SKM-1 (cell line): Measurements from ENCODE around the gene RILPL1.
"Not testable (repeated sequence)": the region's sequence is repeated elsewhere in the genome, so short reads cannot be mapped to it uniquely, and the experiment has no call there.

Source experiments
- DNase-seq: peaks from one replicate; lab custom pipeline; 2025; ENCODE audit not compliant: unreplicated experiment; lab: John Stamatoyannopoulos, UW

The RILPL1 gene

GRCh38 chr12:123469978-123470377, 63.5 kb downstream of the RILPL1 start:
- no peak for DNase-seq

- no peak for DNase-seq
These were observed 64.7 kb downstream of the RILPL1 start for GRCh38 chr12:123468786-123469185.

- DNase-seq, result no peak
These were observed 68.4 kb downstream of the RILPL1 start for GRCh38 chr12:123465084-123465483.

GRCh38 chr12:123463174-123463573, 70.3 kb downstream of the RILPL1 start:
- not testable (repeated sequence) for DNase-seq

GRCh38 chr12:123457980-123458779, 75.3 kb downstream of the RILPL1 start, which contains the start of gene SNRNP35:
SNRNP35 (plus strand) TSS chr12:123458139; CDS start chr12:123465541, 7,402 bp downstream.
- peak; percentile 15 for DNase-seq

DNA sequence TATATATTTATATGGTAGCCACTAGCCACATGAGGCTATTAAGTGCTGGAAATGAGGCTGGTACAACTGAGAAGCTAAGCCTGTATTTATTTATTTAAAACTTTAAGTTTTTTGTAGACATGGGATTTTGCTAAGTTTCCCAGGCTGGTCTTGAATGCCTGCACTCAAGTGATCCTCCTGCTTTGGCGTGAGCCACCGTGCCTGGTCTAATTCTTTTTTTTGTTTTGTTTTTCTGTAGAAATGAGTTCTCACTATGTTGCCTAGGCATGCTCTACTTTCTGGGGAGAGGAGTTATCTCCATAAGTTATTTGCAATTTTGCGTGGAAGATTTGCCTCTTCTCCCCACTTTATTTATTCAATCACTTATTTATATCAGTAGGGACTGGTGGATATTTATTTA, 80.4 kb downstream of the RILPL1 start:
- DNase-seq, result no peak

- DNase-seq, result not testable (repeated sequence)
These were observed 81.3 kb downstream of the RILPL1 start for GRCh38 chr12:123452276-123452550.

DNA sequence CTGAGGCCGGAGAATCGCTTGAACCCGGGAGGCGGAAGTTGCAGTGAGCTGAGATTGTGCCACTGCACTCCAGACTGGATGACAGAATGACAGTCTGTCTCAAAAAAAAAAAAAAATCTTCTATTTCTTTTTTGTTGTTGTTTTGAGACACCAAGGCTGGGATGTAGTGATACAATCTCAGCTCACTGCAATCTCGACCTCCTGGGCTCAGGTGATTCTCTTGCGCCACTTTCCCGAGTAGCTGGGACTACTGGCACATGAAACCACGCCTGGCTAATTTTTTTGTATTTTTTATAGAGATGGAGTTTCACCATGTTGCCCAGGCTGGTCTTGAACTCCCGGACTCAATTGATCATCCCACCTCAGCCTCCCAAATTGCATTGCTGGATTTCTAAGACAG, 82.9 kb downstream of the RILPL1 start:
- DNase-seq, result no peak

- no peak for DNase-seq
These were observed 83.7 kb downstream of the RILPL1 start for GRCh38 chr12:123449856-123450255.

DNA sequence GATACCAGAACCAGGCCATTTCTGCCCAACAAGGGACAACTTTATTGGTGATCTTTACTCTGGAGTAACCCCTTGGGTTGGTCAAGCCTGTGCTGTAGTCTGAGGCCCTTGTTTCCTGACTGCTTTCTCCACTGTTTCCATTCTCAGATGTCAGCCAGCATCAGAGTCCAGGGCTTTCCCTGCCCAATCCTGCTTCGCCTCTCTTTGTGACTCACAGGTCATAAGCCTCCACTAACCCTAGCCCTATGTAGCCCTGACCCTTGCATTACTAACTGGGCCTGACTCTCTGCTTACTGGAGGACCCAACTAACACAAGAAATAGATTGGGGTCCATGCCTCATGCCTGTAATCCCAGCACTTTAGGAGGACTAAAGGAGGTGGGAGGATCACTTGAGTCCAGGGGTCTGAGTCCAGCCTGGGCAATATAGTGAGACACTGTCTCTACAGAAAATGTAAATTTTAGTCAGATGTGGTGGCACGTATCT, 84.2 kb downstream of the RILPL1 start:
- DNase-seq, result no peak

GRCh38 chr12:123446333-123446713, 87.2 kb downstream of the RILPL1 start:
- no peak for DNase-seq

DNA sequence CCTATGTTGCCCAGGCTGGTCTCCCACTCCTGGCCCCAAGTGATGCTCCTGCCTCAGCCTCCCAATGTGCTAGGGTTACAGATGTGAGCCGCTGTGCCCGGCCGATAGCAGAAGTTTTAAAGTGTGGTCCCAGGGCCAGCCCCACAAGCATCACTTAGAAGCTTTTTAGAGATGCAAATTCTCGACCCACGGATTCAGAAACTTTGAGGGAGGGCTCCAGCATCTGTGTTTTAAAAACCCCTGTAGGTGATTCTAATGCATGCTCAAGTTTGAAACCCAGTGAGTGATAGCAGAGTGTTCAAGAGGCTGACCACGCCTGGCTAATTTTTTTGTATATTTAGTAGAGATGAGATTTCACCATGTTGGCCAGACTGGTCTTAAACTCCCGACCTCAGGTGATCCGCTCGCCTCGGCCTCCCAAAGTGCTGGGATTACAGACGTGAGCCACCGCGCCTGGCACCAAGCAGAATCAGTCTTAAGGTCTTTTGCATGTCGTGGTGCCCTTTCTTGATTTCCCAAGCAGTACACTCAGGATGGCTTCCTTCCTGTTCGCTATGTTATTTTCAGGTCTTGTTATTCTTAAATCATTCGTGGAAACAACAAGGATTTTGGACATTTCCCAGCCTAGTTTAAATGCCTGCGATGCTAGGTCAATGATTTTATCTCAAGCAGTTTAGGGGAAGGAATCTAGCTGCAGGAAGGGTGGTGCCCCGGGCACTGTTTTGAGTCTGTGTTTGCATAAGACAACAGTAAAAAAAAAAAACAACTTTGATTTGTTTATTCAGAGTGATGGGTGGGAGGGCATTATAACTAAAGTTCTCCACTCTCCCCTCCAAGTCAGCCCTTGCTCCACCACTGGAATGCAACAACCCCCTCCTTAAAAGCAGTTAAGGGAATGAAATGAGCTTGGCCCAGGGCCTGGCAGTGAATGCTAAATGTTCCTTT, 87.9 kb downstream of the RILPL1 start:
- no peak for DNase-seq

- DNase-seq, result no peak
These were observed 89.2 kb downstream of the RILPL1 start for GRCh38 chr12:123444092-123445026.

- peak; percentile 12 for DNase-seq
These were observed 90.7 kb downstream of the RILPL1 start for GRCh38 chr12:123442774-123443173.

DNA sequence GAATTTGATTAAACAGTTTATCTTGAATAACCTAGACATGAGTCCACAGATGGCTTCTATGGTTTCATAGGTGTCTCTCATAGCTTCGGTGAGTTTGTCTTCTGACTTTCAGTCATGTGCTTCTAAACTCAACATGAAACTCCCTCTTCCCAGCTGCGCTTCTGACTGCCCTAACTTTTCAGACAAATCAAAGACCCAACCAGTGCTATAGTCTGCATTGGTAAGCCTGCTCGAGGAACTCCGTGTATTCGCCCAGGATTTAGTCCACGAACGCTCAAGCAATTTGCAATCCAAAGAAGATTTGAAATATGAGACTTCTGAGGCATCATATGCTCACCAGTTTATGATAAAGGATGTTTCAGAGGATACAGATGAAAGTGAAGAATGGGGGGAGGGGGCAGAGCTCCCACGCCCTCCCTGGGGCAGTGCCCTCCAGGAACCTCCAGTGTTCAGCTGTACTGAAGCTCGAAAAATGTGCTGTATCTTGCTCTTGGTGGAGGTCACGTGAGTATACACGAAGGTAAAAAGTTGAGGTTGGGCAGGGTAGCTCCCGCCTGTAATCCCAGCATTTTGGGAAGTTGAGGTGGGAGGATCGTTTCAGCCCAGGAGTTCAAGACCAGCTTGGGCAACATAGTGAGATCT, 91.9 kb downstream of the RILPL1 start:
- no peak for DNase-seq

DNA sequence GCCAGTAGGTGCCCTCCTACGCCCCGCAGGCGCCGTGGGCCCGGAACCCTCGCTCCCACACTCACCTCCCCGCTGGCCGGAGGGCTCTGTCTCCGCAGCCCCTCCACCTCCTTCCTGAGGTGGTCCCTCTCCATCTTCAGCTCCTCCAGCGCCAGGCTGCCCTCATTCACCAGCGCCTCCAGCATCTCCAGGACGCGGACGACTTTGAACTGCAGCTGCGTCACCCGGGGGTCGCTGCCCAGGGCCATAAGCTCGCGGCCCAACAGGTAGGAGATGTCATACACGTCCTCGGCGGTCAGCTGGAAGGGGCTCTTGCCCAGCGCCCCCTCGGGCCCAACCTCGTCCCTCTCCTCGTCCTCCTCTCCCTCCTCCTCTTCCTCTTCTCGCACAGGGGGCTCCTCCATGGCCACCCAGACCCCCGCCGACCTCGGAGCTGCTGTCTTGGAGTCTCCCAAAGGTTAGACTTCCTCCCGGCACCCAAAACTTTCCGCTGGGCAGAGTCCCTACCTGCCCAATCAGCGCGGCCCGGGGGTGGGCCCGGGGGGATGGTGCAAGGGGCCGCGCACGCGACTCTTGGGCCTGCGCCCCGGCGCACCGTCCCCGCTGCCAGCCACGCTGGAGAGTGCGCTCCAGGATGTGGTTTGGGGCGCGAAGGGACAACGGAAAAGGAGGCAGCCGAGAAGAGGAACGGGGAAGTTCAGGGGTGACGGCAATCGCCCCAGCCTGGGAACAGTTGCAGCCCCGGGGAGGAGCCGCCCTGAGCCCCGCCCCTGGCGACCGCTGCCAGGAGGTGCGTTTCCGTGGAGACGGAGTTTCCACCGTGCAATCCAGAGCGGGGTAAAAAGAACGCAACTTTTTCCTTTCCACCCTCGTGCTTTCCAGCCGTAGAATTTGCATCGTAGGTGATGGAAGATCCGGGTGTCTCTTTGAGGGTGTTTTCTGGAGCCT, 97.2 kb downstream of the RILPL1 start, which contains the start of gene RILPL2:
Gene RILPL2 (minus strand): TSS at position 668 of the 948 bp plus-strand sequence. CDS start 264 bp downstream, at position 404.
- DNase-seq, result peak; percentile 70

DNA sequence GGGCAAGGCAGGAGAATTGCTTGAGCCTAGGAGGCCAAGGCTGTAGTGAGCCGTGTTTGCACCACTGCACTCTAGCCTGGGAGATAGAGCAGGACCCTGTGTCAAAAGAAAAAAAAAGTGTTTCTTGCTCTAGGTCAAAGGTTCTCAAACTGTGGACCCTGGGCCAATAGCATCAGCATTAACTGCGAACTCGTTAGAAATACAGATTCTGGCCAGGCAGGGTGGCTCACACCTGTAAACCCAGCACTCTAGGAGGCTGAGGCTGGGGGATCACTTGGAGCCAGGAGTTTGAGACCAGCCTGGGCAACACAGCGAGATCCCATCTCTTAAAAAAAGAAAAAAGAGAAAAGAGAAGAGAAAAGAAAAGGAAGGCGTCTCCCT, 97.9 kb downstream of the RILPL1 start:
- no peak for DNase-seq

DNA sequence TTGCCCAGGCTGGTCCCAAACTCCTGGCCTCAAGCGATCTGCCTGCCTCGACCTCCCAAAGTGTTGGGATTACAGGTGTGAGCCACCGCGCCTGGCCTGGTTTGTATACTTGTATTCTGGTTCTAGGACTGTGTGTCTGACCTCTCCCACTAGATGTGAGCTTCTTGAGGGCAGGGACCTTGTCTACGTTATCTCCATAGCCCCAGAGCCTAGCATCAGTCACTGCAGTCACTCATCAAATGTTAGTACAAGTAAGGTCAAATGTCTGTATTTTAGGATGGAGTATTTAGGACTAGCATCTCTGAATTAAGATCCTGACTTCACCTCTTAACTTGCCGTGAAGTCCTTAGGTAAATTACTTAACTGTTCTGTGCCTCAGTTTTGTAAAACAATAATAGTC, 99.9 kb downstream of the RILPL1 start:
- no peak for DNase-seq
